NB4 (cell line): ENCODE measurements around the gene DCX.

Experiments used
- DNase-seq: peaks from one replicate; pipeline ENCODE4 v3.0.0; 2010; ENCODE audit warnings: low read depth
- H3K4me3 ChIP-seq: one replicate; pipeline ENCODE4 v1.5.1; 2011; ENCODE audit warnings: mild to moderate bottlenecking, low read depth, low read length, moderate library complexity
- MYC ChIP-seq: IDR thresholded peaks from 2 replicates; pipeline ENCODE4 v1.6.1; 2011; ENCODE audit warnings: low read depth, low read length
- POLR2A ChIP-seq: IDR thresholded peaks from 2 replicates; pipeline ENCODE4 v1.6.1; 2011; ENCODE audit warnings: mild to moderate bottlenecking; ENCODE audit not compliant: insufficient read length; ENCODE audit errors: extremely low read depth
- TF ChIP-seq, protein P1 (sequence below): IDR thresholded peaks from 2 replicates; pipeline ENCODE4 v1.6.1; 2011; ENCODE audit warnings: low read depth, low read length
- TF ChIP-seq, protein P2 (sequence below): IDR thresholded peaks from one replicate; pipeline ENCODE4 v1.5.1; 2012; ENCODE audit warnings: low read depth, low read length

DCX gene

DNA sequence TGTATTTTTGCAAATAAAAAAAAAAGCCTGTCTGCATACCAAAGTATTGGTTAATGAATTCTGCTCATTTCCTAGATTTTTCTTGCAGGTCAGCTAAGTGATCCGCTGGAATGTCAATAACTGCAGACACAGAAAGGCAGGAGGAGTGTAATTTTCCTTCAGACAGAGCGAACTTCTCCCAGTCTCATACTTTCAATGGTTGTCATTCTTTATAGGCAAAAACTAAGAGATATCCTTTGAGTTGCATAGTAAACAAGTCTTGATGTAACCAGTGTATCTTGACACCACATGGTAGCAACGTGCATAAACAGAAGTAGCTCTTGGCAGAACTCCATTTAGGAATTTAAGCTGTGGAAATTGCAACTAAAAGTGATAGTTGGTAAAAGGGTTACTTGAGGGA lies 149.9 kb downstream of the DCX start:
- no peak for DNase-seq
- no peak overlapping the region for H3K4me3 ChIP-seq
- TF ChIP-seq POLR2A (no peak), MYC (no peak)
- TF ChIP-seq, protein P1, sequence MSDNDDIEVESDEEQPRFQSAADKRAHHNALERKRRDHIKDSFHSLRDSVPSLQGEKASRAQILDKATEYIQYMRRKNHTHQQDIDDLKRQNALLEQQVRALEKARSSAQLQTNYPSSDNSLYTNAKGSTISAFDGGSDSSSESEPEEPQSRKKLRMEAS = no peak
- TF ChIP-seq, protein P2, sequence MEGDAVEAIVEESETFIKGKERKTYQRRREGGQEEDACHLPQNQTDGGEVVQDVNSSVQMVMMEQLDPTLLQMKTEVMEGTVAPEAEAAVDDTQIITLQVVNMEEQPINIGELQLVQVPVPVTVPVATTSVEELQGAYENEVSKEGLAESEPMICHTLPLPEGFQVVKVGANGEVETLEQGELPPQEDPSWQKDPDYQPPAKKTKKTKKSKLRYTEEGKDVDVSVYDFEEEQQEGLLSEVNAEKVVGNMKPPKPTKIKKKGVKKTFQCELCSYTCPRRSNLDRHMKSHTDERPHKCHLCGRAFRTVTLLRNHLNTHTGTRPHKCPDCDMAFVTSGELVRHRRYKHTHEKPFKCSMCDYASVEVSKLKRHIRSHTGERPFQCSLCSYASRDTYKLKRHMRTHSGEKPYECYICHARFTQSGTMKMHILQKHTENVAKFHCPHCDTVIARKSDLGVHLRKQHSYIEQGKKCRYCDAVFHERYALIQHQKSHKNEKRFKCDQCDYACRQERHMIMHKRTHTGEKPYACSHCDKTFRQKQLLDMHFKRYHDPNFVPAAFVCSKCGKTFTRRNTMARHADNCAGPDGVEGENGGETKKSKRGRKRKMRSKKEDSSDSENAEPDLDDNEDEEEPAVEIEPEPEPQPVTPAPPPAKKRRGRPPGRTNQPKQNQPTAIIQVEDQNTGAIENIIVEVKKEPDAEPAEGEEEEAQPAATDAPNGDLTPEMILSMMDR = no peak

DNA sequence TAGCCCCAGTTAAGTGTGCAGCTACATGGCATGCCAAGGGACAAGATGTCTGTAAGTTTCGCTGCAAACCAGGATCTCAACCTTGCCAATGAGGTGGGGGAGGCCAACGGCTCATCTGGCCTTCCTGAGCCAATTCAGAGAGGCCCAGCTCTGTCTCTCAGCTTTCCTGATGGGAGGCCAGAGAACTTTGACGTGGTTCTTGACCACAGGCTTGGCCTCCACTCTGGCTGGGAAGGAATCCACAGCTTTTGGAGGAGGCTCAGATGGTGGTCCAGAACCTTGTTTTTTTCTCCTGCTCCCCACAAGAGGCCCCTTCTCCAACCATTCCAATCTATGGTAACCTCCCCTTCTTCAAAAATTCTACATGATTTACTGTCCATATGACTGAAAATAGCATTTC lies 151.5 kb downstream of the DCX start:
- no peak overlapping the region for H3K4me3 ChIP-seq
- TF ChIP-seq POLR2A = no peak
- TF ChIP-seq MYC = no peak
- TF ChIP-seq, protein P1 = no peak
- TF ChIP-seq, protein P2 = no peak
- no peak for DNase-seq

DNA sequence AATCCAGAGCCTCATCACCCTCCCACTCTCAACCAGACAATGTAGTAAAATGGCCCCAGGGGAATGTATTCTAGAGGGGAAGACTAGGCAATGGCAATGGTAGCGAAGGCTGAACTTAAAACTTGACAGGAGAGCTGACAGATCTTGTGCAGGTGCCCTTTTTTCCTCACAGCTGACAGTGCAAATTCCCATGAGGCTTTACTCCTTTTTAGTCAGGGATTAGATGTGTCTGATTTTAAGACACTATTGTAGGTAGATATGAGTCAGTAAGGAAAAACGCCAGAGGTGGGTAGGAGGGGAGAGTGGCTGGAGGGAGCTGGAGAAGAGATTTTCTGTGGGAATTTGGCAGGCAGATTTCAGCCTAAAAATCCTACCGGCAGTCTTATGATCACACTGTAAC lies 152.4 kb downstream of the DCX start:
- DNase-seq = no peak
- TF ChIP-seq, protein P1 = no peak
- TF ChIP-seq POLR2A = no peak
- TF ChIP-seq MYC = no peak
- TF ChIP-seq, protein P2 = no peak
- no peak overlapping the region for H3K4me3 ChIP-seq

GRCh38 chrX:111257733-111258132 lies 154.3 kb downstream of the DCX start:
- TF ChIP-seq MYC = no peak
- TF ChIP-seq, protein P1 = no peak
- TF ChIP-seq, protein P2 = no peak
- no peak for TF ChIP-seq POLR2A
- DNase-seq = no peak
- H3K4me3 ChIP-seq = no peak overlapping the region

- TF ChIP-seq, protein P1 = no peak
- TF ChIP-seq POLR2A = no peak
- TF ChIP-seq, protein P2 = no peak
- TF ChIP-seq MYC = no peak
- no peak overlapping the region for H3K4me3 ChIP-seq
- DNase-seq = no peak
Observed at GRCh38 chrX:111254896-111255693, 156.9 kb downstream of the DCX start.
